COR-L47 (cell line): ENCODE measurements around the gene SYK.

Experiments used
- DNase-seq: peaks from one replicate; lab custom pipeline; 2025; lab: John Stamatoyannopoulos, UW

Gene SYK

GRCh38 chr9:90906316-90907055, 104.9 kb downstream of the SYK start:
- no peak for DNase-seq

- DNase-seq: no peak
These were observed 105.4 kb downstream of the SYK start for GRCh38 chr9:90907056-90907445.

- no peak for DNase-seq
These were observed 106.2 kb downstream of the SYK start for GRCh38 chr9:90907790-90908189.

GRCh38 chr9:90909225-90909624, 107.6 kb downstream of the SYK start:
- no peak for DNase-seq

- DNase-seq: no peak
These were observed 108.2 kb downstream of the SYK start for GRCh38 chr9:90909747-90910283.

GRCh38 chr9:90914196-90914595, 112.6 kb downstream of the SYK start:
- no peak for DNase-seq

GRCh38 chr9:90914868-90915483, 113.4 kb downstream of the SYK start:
- peak; percentile 72 for DNase-seq

GRCh38 chr9:90915693-90916092, 114.1 kb downstream of the SYK start:
- DNase-seq: peak; percentile 38

- DNase-seq: no peak
These were observed 114.6 kb downstream of the SYK start for GRCh38 chr9:90916147-90916734.

GRCh38 chr9:90919883-90920282, 118.3 kb downstream of the SYK start:
- no peak for DNase-seq

- peak; percentile 66 for DNase-seq
These were observed 119.5 kb downstream of the SYK start for GRCh38 chr9:90921104-90921503.

GRCh38 chr9:90921969-90922368, 120.3 kb downstream of the SYK start:
- no peak for DNase-seq

GRCh38 chr9:90925581-90926257, 124.1 kb downstream of the SYK start:
- no peak for DNase-seq

- no peak for DNase-seq
These were observed 125.3 kb downstream of the SYK start for GRCh38 chr9:90926936-90927335.

- no peak for DNase-seq
These were observed 125.9 kb downstream of the SYK start for GRCh38 chr9:90927496-90927895.

GRCh38 chr9:90929626-90930025, 128.0 kb downstream of the SYK start:
- no peak for DNase-seq

- DNase-seq: no peak
These were observed 131.8 kb downstream of the SYK start for GRCh38 chr9:90933468-90933867.

GRCh38 chr9:90939351-90939750, 137.7 kb downstream of the SYK start:
- DNase-seq: no peak

GRCh38 chr9:90940280-90940679, 138.7 kb downstream of the SYK start:
- DNase-seq: no peak

- DNase-seq: no peak
These were observed 140.0 kb downstream of the SYK start for GRCh38 chr9:90941661-90942060.

GRCh38 chr9:90942555-90942954, 140.9 kb downstream of the SYK start:
- no peak for DNase-seq

GRCh38 chr9:90943341-90943740, 141.7 kb downstream of the SYK start:
- no peak for DNase-seq

- no peak for DNase-seq
These were observed 143.7 kb downstream of the SYK start for GRCh38 chr9:90945336-90945735.
